NCI-H1930 (cell line): ENCODE results near the gene DNAJC4.

Experiments used
- DNase-seq, 2 experiments: peaks; one replicate each; lab custom pipeline; 2025; lab: John Stamatoyannopoulos, UW

DNAJC4 gene

GRCh38 chr11:64278576-64279190 is 48.3 kb downstream of the DNAJC4 start:
- no peak for DNase-seq

- DNase-seq = no peak
These were observed 51.8 kb downstream of the DNAJC4 start for GRCh38 chr11:64281957-64282770.

GRCh38 chr11:64283092-64283491 is 52.7 kb downstream of the DNAJC4 start:
- no peak for DNase-seq
